ENCODE data around the gene PELI2.

PELI2 gene

GRCh38 chr14:56341766-56342493 lies 223.7 kb downstream of the PELI2 start:
- H3K9ac ChIP-seq = no peak overlapping the region
- H3K79me2 ChIP-seq (ENCODE audit: insufficient read depth, low read depth) = no peaks in the 10 kb centered on the region
- peaks cover 3% of the 10 kb centered on the region for H3K4me1 ChIP-seq (ENCODE audit: low read depth, poor library complexity, severe bottlenecking)
- no peak for TF ChIP-seq CTCF (conservative IDR thresholded peaks at IDR 0.05; ENCODE audit: low read depth, low read length)
- H3K27ac ChIP-seq = no peak overlapping the region
- no peaks in the 10 kb centered on the region for H3K36me3 ChIP-seq (ENCODE audit: insufficient read depth)
- H3K4me2 ChIP-seq = no peak overlapping the region
- no peaks in the 10 kb centered on the region for H4K20me1 ChIP-seq (ENCODE audit: insufficient read depth)
- H3K27me3 ChIP-seq (ENCODE audit: insufficient read depth, low read depth) = no peaks in the 10 kb centered on the region
- H3K4me3 ChIP-seq (IDR thresholded peaks at IDR 0.05; ENCODE audit: insufficient read depth, low read depth, low read length) = no peak overlapping the region
- H2AFZ ChIP-seq (ENCODE audit: low read depth) = no peak overlapping the region

DNA sequence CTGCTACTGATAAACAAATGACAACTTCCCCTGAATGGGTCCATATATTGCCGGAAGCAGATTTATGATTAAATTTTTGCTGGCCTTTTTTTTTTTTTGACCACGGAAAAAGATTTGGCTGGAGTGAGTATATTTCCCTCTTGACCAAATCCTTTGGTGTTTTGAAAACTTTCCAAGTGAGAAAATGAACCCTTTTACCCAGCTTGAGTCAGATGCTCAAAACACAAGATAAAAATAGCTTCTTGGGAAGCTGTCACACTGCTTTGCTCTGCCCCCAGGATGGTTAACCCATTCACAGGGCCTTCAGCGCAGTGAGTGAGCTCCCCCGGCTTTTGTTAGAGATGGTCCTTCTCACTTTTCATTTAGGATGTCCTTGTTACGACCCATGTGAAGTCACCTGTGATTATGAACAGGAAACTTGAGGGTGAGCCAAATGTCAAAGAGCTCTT lies 224.3 kb downstream of the PELI2 start:
- H3K4me2 ChIP-seq = no peak overlapping the region
- no peaks in the 10 kb centered on the region for H3K27me3 ChIP-seq (ENCODE audit: insufficient read depth, low read depth)
- no peak overlapping the region for H3K4me3 ChIP-seq (IDR thresholded peaks at IDR 0.05; ENCODE audit: insufficient read depth, low read depth, low read length)
- no peak for TF ChIP-seq CTCF (conservative IDR thresholded peaks at IDR 0.05; ENCODE audit: low read depth, low read length)
- H2AFZ ChIP-seq (ENCODE audit: low read depth) = no peak overlapping the region
- H3K27ac ChIP-seq = no peak overlapping the region
- no peak overlapping the region for H3K9ac ChIP-seq
- H4K20me1 ChIP-seq (ENCODE audit: insufficient read depth) = no peaks in the 10 kb centered on the region
- no peaks in the 10 kb centered on the region for H3K36me3 ChIP-seq (ENCODE audit: insufficient read depth)
- H3K79me2 ChIP-seq (ENCODE audit: insufficient read depth, low read depth) = no peaks in the 10 kb centered on the region
- H3K4me1 ChIP-seq (ENCODE audit: low read depth, poor library complexity, severe bottlenecking) = peaks cover 3% of the 10 kb centered on the region

GRCh38 chr14:56349960-56350359 lies 231.7 kb downstream of the PELI2 start:
- Histone ChIP-seq H3K4me2 (no peak overlapping the region), H4K20me1 (ENCODE audit: insufficient read depth) (no peaks in the 10 kb centered on the region), H3K79me2 (ENCODE audit: insufficient read depth, low read depth) (no peaks in the 10 kb centered on the region), H3K9ac (no peak overlapping the region), H2AFZ (ENCODE audit: low read depth) (no peak overlapping the region), H3K27ac (no peak overlapping the region), H3K4me1 (ENCODE audit: low read depth, poor library complexity, severe bottlenecking) (no peaks in the 10 kb centered on the region), H3K27me3 (ENCODE audit: insufficient read depth, low read depth) (no peaks in the 10 kb centered on the region), H3K4me3 (IDR thresholded peaks at IDR 0.05; ENCODE audit: insufficient read depth, low read depth, low read length) (no peak overlapping the region), H3K36me3 (ENCODE audit: insufficient read depth) (no peaks in the 10 kb centered on the region)
- no peak for TF ChIP-seq CTCF (conservative IDR thresholded peaks at IDR 0.05; ENCODE audit: low read depth, low read length)
